ENCODE results near the gene N4BP3. TPM values are rescaled to one million over a fixed set of nuclear protein-coding genes. Genes with fewer than 3 reads are reported as not detected.

N4BP3 gene
- total RNA-seq, 1 experiment from 2014 or later = 0.33 TPM

DNA sequence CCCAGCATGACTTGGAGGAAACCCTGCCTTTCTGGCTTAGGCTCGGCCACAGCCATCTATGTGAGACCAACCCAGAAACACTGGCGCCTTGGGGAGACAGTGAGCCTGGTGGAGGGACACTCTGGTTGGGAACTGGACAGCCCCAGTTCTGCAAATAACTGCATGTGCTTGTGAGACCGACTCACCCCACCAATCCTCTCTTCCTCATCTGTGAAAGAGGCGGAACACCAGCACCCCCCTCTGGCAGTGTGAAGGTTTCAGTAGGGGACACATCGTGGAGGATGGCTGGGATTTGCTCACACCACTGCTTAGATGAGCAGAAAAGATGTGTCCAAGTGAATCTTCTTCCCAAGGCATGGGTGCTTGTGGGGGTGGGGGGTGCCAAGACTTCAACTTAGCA is 43.4 kb upstream of the N4BP3 start:
- ChIA-PET CTCF (no interaction called here), POLR2A (no interaction called here)
- H3K9me3 Mint-ChIP-seq (ENCODE audit: unreplicated experiment) = no peaks in the 10 kb centered on the region
- H3K36me3 Mint-ChIP-seq (ENCODE audit: insufficient read depth, unreplicated experiment) = no peaks in the 10 kb centered on the region
- intact Hi-C loops (cut with micrococcal nuclease) = loop anchor here (5.0 to 10.0 kb wide), 2 partner anchors 175 to 463 kb away; no protein-coding TSS in a partner anchor
- no TSS peak for BruUV-seq (replicated peaks)
- H3K4me3 Mint-ChIP-seq (ENCODE audit: unreplicated experiment) = no peak overlapping the region
- H3K27me3 Mint-ChIP-seq (ENCODE audit: insufficient read depth, unreplicated experiment) = peaks cover 13% of the 10 kb centered on the region
- no peaks in the 10 kb centered on the region for H3K4me1 Mint-ChIP-seq (ENCODE audit: insufficient read depth, unreplicated experiment)
- H3K27ac Mint-ChIP-seq (ENCODE audit: low read depth, unreplicated experiment) = no peak overlapping the region
- peak; percentile 35 for TF ChIP-seq CTCF (IDR thresholded peaks at IDR 0.05; ENCODE audit: unreplicated experiment)
- peak; percentile 61 for DNase-seq (ENCODE audit: unreplicated experiment)

DNA sequence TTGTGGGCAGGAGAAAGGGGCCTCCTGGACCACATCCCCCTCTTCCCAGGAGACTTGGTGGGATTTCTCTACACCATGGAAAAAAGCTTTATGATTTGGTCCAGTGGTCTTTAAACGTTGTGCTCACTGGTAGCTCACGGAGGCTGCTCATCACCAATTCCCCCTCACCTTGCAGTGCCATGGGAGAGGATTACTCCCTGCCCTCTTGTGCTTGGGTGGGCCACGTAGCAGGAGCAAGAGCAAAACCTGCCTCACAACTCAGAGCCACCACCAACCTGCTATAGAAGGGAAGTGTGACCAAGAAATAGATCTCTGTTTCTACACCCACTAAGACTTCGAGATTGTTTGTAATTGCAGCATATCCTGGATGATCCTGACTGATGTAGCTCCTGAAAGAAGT is 42.2 kb upstream of the N4BP3 start:
- Mint-ChIP-seq H3K9me3 (ENCODE audit: unreplicated experiment) (no peaks in the 10 kb centered on the region), H3K4me1 (ENCODE audit: insufficient read depth, unreplicated experiment) (peaks cover 6% of the 10 kb centered on the region), H3K4me3 (ENCODE audit: unreplicated experiment) (no peak overlapping the region), H3K27ac (ENCODE audit: low read depth, unreplicated experiment) (no peak overlapping the region), H3K27me3 (ENCODE audit: insufficient read depth, unreplicated experiment) (peaks cover 20% of the 10 kb centered on the region), H3K36me3 (ENCODE audit: insufficient read depth, unreplicated experiment) (no peaks in the 10 kb centered on the region)
- TF ChIP-seq CTCF (IDR thresholded peaks at IDR 0.05; ENCODE audit: unreplicated experiment) = no peak
- BruUV-seq (replicated peaks) = no TSS peak
- CTCF ChIA-PET = interaction anchor here (0.6 to 1.0 kb wide), 3 partner anchors 8 to 511 kb away, joined by 3 to 5 read pairs (median 4); no protein-coding TSS in a partner anchor
- intact Hi-C loops (cut with micrococcal nuclease) = no loop called here
- no peak for DNase-seq (ENCODE audit: unreplicated experiment)
- POLR2A ChIA-PET = no interaction called here

DNA sequence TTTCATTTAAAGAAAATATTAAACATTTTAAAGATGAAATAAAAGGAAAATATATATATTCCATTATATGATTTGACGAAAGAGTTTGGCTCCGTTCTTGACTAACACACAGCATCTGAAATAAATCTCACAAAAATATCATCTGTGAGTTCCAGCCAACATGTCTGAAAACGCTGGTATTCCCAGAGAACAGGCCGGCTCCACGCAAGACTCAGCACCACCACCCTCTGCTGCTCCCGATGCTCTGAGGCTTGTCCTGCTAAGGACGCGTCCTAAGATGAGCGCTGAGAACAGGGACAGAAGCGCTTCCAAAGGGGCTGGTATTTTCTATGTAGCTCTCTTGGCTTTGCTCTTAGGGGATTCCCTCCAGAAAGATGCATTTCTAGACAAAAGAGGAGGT is 40.6 kb upstream of the N4BP3 start:
- CTCF ChIA-PET = interaction anchor here (0.6 to 6.6 kb wide), 4 partner anchors 8 to 75 kb away, joined by 3 to 286 read pairs (median 4); partner anchors contain the start of gene NHP2
- no TSS peak for BruUV-seq (replicated peaks)

More for the DNA sequence above, 40.6 kb upstream of the N4BP3 start:
- Mint-ChIP-seq H3K36me3 (ENCODE audit: insufficient read depth, unreplicated experiment) (no peaks in the 10 kb centered on the region), H3K9me3 (ENCODE audit: unreplicated experiment) (no peaks in the 10 kb centered on the region), H3K4me1 (ENCODE audit: insufficient read depth, unreplicated experiment) (peaks cover 13% of the 10 kb centered on the region), H3K27ac (ENCODE audit: low read depth, unreplicated experiment) (no peak overlapping the region), H3K4me3 (ENCODE audit: unreplicated experiment) (no peak overlapping the region), H3K27me3 (ENCODE audit: insufficient read depth, unreplicated experiment) (peaks cover 20% of the 10 kb centered on the region)
- intact Hi-C loops (cut with micrococcal nuclease) = no loop called here
- POLR2A ChIA-PET = no interaction called here
- TF ChIP-seq CTCF (IDR thresholded peaks at IDR 0.05; ENCODE audit: unreplicated experiment) = no peak
- DNase-seq (ENCODE audit: unreplicated experiment) = no peak
